KMS-11 (cell line): ENCODE measurements around the gene SPTLC3.

Source experiments
- H2AFZ ChIP-seq: fragments of 200-600 bp; sonication (generic); 2 replicates; pipeline ENCODE4 v1.6.1; 2016; ENCODE audit warnings: antibody characterized with exemption, mixed run types, low read depth
- H3K27ac ChIP-seq: fragments of 200-600 bp; sonication (generic); 2 replicates; pipeline ENCODE4 v1.6.1; 2016; ENCODE audit warnings: mild to moderate bottlenecking, mixed run types
- H3K27me3 ChIP-seq: fragments of 200-600 bp; sonication (generic); 2 replicates; pipeline ENCODE4 v1.6.1; 2017; ENCODE audit warnings: mild to moderate bottlenecking, low read depth, mixed run types, moderate library complexity; ENCODE audit not compliant: insufficient read depth
- H3K36me3 ChIP-seq: fragments of 200-600 bp; sonication (generic); 2 replicates; pipeline ENCODE4 v1.6.1; 2017; ENCODE audit warnings: mild to moderate bottlenecking, mixed run types; ENCODE audit not compliant: insufficient read depth
- H3K4me1 ChIP-seq: fragments of 200-600 bp; sonication (generic); 2 replicates; pipeline ENCODE4 v1.6.1; 2016; ENCODE audit warnings: mild to moderate bottlenecking, low read depth, mixed run types; ENCODE audit not compliant: poor library complexity, severe bottlenecking
- H3K4me2 ChIP-seq: fragments of 200-600 bp; sonication (generic); 2 replicates; pipeline ENCODE4 v1.7.0; 2016; ENCODE audit warnings: mild to moderate bottlenecking, mixed run types
- H3K4me3 ChIP-seq: fragments of 200-600 bp; sonication (generic); IDR thresholded peaks from 2 replicates; pipeline ENCODE4 v1.6.1; 2017; ENCODE audit warnings: low read depth, low read length, mixed read lengths; ENCODE audit not compliant: insufficient read depth
- H3K79me2 ChIP-seq: fragments of 200-600 bp; sonication (generic); 2 replicates; pipeline ENCODE4 v1.6.1; 2016; ENCODE audit warnings: low read depth, mixed run types; ENCODE audit not compliant: insufficient read depth
- H3K9ac ChIP-seq: fragments of 200-600 bp; sonication (generic); 2 replicates; pipeline ENCODE4 v1.6.1; 2016; ENCODE audit warnings: mild to moderate bottlenecking, mixed run types
- H4K20me1 ChIP-seq: fragments of 200-600 bp; sonication (generic); 2 replicates; pipeline ENCODE4 v1.6.1; 2016; ENCODE audit warnings: mild to moderate bottlenecking, mixed run types; ENCODE audit not compliant: insufficient read depth
- CTCF ChIP-seq: fragments of 200-600 bp; sonication (generic); conservative IDR thresholded peaks from 2 replicates; pipeline ENCODE4 v1.6.1; 2017; ENCODE audit warnings: low read depth, mild to moderate bottlenecking, antibody characterized with exemption, low read length, moderate library complexity, mixed read lengths

The SPTLC3 gene

GRCh38 chr20:12965212-12965869 is 43.4 kb upstream of the SPTLC3 start:
- no peaks in the 10 kb centered on the region for H3K36me3 ChIP-seq
- no peak overlapping the region for H3K27ac ChIP-seq
- no peaks in the 10 kb centered on the region for H3K4me1 ChIP-seq
- TF ChIP-seq CTCF: no peak
- no peaks in the 10 kb centered on the region for H3K79me2 ChIP-seq
- no peak overlapping the region for H3K4me2 ChIP-seq
- H3K9ac ChIP-seq: no peak overlapping the region
- H3K27me3 ChIP-seq: no peaks in the 10 kb centered on the region
- H2AFZ ChIP-seq: no peak overlapping the region
- H3K4me3 ChIP-seq: no peak overlapping the region
- H4K20me1 ChIP-seq: no peaks in the 10 kb centered on the region

GRCh38 chr20:12965870-12966251 is 42.9 kb upstream of the SPTLC3 start:
- H3K27me3 ChIP-seq: no peaks in the 10 kb centered on the region
- H3K27ac ChIP-seq: no peak overlapping the region
- H3K79me2 ChIP-seq: no peaks in the 10 kb centered on the region
- no peak overlapping the region for H3K4me2 ChIP-seq
- no peaks in the 10 kb centered on the region for H3K4me1 ChIP-seq
- H3K9ac ChIP-seq: no peak overlapping the region
- H3K36me3 ChIP-seq: no peaks in the 10 kb centered on the region
- H3K4me3 ChIP-seq: no peak overlapping the region
- TF ChIP-seq CTCF: no peak
- H2AFZ ChIP-seq: no peak overlapping the region
- no peaks in the 10 kb centered on the region for H4K20me1 ChIP-seq

- no peak for TF ChIP-seq CTCF
- H3K36me3 ChIP-seq: no peaks in the 10 kb centered on the region
- no peak overlapping the region for H3K4me3 ChIP-seq
- no peaks in the 10 kb centered on the region for H3K4me1 ChIP-seq
- no peaks in the 10 kb centered on the region for H3K27me3 ChIP-seq
- H3K9ac ChIP-seq: no peak overlapping the region
- H4K20me1 ChIP-seq: no peaks in the 10 kb centered on the region
- no peaks in the 10 kb centered on the region for H3K79me2 ChIP-seq
- H2AFZ ChIP-seq: no peak overlapping the region
- H3K4me2 ChIP-seq: no peak overlapping the region
- H3K27ac ChIP-seq: no peak overlapping the region
These were observed 42.2 kb upstream of the SPTLC3 start for GRCh38 chr20:12966468-12967085.

DNA sequence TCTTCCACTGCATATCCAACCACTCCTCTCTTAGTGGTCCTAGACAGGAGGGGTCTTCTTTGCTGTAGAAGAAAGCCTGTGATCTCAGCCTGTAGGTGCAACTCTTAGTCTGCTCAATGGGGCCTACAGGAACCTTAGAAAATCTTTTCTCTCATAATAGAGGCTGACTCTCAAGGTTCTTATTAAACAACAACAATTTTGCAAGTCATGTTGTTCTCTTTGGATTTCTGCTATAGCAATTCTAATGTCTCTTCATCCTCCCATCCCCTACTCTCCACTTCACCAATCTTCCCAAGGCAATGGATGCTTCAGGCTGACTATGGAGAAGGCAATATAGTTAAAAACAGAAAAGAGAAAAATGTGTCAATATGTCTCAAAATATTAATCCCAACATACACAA is 40.8 kb upstream of the SPTLC3 start:
- H3K4me1 ChIP-seq: no peaks in the 10 kb centered on the region
- H2AFZ ChIP-seq: no peak overlapping the region
- no peaks in the 10 kb centered on the region for H3K27me3 ChIP-seq
- no peak overlapping the region for H3K4me2 ChIP-seq
- no peaks in the 10 kb centered on the region for H3K36me3 ChIP-seq
- H3K79me2 ChIP-seq: no peaks in the 10 kb centered on the region
- H3K4me3 ChIP-seq: no peak overlapping the region
- no peak for TF ChIP-seq CTCF
- no peaks in the 10 kb centered on the region for H4K20me1 ChIP-seq
- no peak overlapping the region for H3K27ac ChIP-seq
- no peak overlapping the region for H3K9ac ChIP-seq
